Osteoblast (primary cell): ENCODE data around the gene RIN3. TPM values are rescaled to one million over a fixed set of nuclear protein-coding genes. Genes with fewer than 3 reads are reported as not detected.

Experiments
- DNase-seq: peaks from one replicate; pipeline ENCODE4 v3.0.0; 2011; ENCODE audit warnings: low spot score, mixed read lengths; ENCODE audit not compliant: insufficient read length; ENCODE audit errors: missing footprints
- H2AFZ ChIP-seq: 2 replicates; pipeline ENCODE4 v1.6.0; 2011; ENCODE audit warnings: mild to moderate bottlenecking, low read length
- H3K27ac ChIP-seq: 2 replicates; pipeline ENCODE4 v1.5.1; 2011; ENCODE audit warnings: mild to moderate bottlenecking, low read depth, low read length, moderate library complexity
- H3K27me3 ChIP-seq: 2 replicates; pipeline ENCODE4 v1.6.0; 2012; ENCODE audit warnings: mild to moderate bottlenecking, control low read depth, inconsistent platforms, low read length, moderate library complexity; ENCODE audit not compliant: insufficient read depth
- H3K36me3 ChIP-seq: 2 replicates; pipeline ENCODE4 v1.5.1; 2011; ENCODE audit warnings: mild to moderate bottlenecking, low read length, control low read depth, moderate library complexity; ENCODE audit not compliant: insufficient read depth
- H3K4me1 ChIP-seq: 2 replicates; pipeline ENCODE4 v1.5.1; 2011; ENCODE audit warnings: mild to moderate bottlenecking, low read length, control low read depth, moderate library complexity; ENCODE audit not compliant: insufficient read depth
- H3K4me2 ChIP-seq: 2 replicates; pipeline ENCODE4 v1.6.0; 2011; ENCODE audit warnings: mild to moderate bottlenecking, low read length; ENCODE audit not compliant: insufficient read depth
- H3K4me3 ChIP-seq: fragments of 200-600 bp; sonication (generic); 3 replicates; pipeline ENCODE4 v1.5.1; 2012; ENCODE audit warnings: mild to moderate bottlenecking, low read length, inconsistent platforms; ENCODE audit not compliant: insufficient read depth
- H3K79me2 ChIP-seq: 2 replicates; pipeline ENCODE4 v1.6.0; 2012; ENCODE audit warnings: mild to moderate bottlenecking, low read length, control low read depth, inconsistent platforms; ENCODE audit not compliant: insufficient read depth
- H3K9me3 ChIP-seq: 2 replicates; pipeline ENCODE4 v1.5.1; 2011; ENCODE audit warnings: low read depth, low read length, control low read depth
- H4K20me1 ChIP-seq: 2 replicates; pipeline ENCODE4 v1.6.0; 2012; ENCODE audit warnings: mild to moderate bottlenecking, low read length, control low read depth; ENCODE audit not compliant: insufficient read depth
- CTCF ChIP-seq: IDR thresholded peaks from 2 replicates; pipeline ENCODE4 v1.5.1; 2011; ENCODE audit warnings: mild to moderate bottlenecking, low read depth, low read length, moderate library complexity; ENCODE audit errors: extremely low read depth
- total RNA-seq: library from RNA; depleted of rRNA; stranded (reverse); fragments of >200 nt; gene quantifications from 2 replicates; pipeline ENCODE4 v1.2.3, GENCODE V29; 2012

RIN3 gene
- total RNA-seq, 1 donor = 7.6 TPM

DNA sequence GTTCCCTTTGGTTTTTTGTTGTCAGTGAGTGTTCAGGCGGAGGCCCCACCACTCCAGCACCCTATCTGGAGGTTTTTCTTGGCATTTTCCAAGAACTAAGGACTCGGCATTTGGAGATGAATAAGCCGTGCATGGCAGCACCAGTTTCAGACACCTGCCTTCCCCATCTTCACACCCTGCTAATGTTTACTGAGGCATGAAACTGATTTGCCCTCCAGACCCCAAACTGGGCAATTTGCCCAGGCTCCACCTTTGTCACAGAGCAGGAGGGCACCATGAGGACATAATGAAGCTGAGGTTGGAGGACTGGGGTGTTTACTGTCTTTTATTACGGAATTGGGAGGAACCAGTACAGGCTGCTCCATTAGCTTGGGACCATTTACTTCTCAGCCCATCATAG is 121.5 kb downstream of the RIN3 start:
- Histone ChIP-seq H3K36me3 (no peaks in the 10 kb centered on the region), H3K27me3 (no peaks in the 10 kb centered on the region), H3K4me3 (no peak overlapping the region), H3K79me2 (no peaks in the 10 kb centered on the region), H2AFZ (no peak overlapping the region), H4K20me1 (no peaks in the 10 kb centered on the region), H3K27ac (no peak overlapping the region), H3K4me2 (no peak overlapping the region), H3K4me1 (peaks cover 7% of the 10 kb centered on the region), H3K9me3 (no peaks in the 10 kb centered on the region)
- no peak for TF ChIP-seq CTCF
- DNase-seq = no peak

DNA sequence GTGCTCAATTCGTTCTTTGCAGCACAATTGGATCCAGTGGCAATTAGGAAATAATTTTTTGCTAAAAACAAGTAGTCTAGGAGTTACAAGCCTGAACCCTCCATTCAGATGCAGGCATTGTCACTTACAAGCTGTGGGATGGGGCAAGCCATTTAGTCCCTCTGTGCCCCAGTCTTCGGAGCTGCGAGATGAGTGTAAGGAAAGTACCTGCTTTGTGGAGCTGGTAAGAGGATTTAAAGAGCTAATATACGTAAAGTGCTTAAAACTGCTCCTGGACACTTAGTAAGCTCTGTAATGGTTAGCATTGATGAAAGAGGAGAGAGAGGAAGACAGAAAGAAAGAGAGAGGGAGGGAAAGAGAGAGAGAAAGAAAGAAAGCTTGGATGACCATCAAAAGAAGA is 122.3 kb downstream of the RIN3 start:
- DNase-seq = no peak

DNA sequence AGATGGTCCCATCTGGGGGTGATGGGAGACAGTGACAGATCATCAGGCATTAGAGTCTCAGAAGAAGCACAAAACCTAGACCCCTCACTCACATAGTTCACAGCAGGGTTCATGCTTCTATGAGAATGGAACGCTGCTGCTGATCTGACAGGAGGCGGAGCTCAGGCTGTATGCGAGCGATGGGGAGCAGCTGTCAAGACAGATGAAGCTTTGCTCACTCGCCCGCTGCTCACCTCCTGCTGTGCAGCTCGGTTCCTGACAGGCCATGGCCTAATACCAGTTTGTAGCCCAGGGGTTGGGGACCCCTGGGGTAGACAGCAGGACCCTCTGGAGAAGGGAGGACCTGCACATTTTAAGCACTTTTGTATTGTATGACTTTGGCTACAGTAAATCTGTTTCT is 123.6 kb downstream of the RIN3 start:
- DNase-seq = no peak
- no peak overlapping the region for H3K4me2 ChIP-seq
- H3K79me2 ChIP-seq = no peaks in the 10 kb centered on the region
- TF ChIP-seq CTCF = no peak
- no peaks in the 10 kb centered on the region for H3K27me3 ChIP-seq
- H3K27ac ChIP-seq = no peak overlapping the region
- no peaks in the 10 kb centered on the region for H3K9me3 ChIP-seq
- H2AFZ ChIP-seq = no peak overlapping the region
- H4K20me1 ChIP-seq = no peaks in the 10 kb centered on the region
- no peak overlapping the region for H3K4me3 ChIP-seq
- H3K4me1 ChIP-seq = peaks cover 7% of the 10 kb centered on the region
- no peaks in the 10 kb centered on the region for H3K36me3 ChIP-seq

More for the DNA sequence above, 122.3 kb downstream of the RIN3 start:
- Histone ChIP-seq H3K27me3 (no peaks in the 10 kb centered on the region), H3K4me1 (peaks cover 7% of the 10 kb centered on the region), H3K4me2 (no peak overlapping the region), H3K4me3 (no peak overlapping the region), H3K36me3 (no peaks in the 10 kb centered on the region), H2AFZ (no peak overlapping the region), H4K20me1 (no peaks in the 10 kb centered on the region), H3K79me2 (no peaks in the 10 kb centered on the region), H3K27ac (no peak overlapping the region), H3K9me3 (no peaks in the 10 kb centered on the region)
- no peak for TF ChIP-seq CTCF

DNA sequence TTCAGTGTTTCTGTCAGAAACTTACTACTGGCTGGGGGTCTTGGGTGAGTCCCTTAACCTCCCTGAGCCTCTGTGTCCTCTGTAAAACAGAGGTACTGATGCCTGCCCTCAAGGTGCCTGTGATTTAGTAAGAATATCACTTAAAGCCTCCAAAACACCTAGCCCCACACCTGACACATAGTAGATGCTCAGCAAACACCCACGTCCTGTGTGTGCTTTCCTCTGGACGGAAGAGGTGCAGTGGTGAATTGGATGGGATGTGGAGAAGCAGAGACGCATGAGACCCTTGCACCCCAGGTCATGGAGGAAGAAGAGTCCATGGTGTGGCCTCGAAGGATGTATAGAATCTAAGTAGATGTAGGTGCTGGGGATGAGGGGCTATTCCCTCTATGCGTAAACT is 124.3 kb downstream of the RIN3 start:
- no peak for DNase-seq
- no peak for TF ChIP-seq CTCF
- Histone ChIP-seq H3K9me3 (no peaks in the 10 kb centered on the region), H2AFZ (no peak overlapping the region), H4K20me1 (no peaks in the 10 kb centered on the region), H3K4me3 (no peak overlapping the region), H3K4me1 (peaks cover 7% of the 10 kb centered on the region), H3K36me3 (no peaks in the 10 kb centered on the region), H3K4me2 (no peak overlapping the region), H3K79me2 (no peaks in the 10 kb centered on the region), H3K27ac (no peak overlapping the region), H3K27me3 (no peaks in the 10 kb centered on the region)
